Measurements from ENCODE around the gene AQR.
"Not testable (repeated sequence)": the region's sequence is repeated elsewhere in the genome, so short reads cannot be mapped to it uniquely, and the experiment has no call there.

AQR gene

GRCh38 chr15:34807241-34807640 is 162.3 kb downstream of the AQR start:
- not testable (repeated sequence) for H3K9me3 Mint-ChIP-seq; H3K4me3 Mint-ChIP-seq; H3K27ac Mint-ChIP-seq; H3K36me3 Mint-ChIP-seq (ENCODE audit: low read depth); H3K4me1 Mint-ChIP-seq (ENCODE audit: low read depth)
- H3K27me3 Mint-ChIP-seq (ENCODE audit: low read depth), result peaks cover 10% of the 10 kb centered on the region

- no peaks in the 10 kb centered on the region for H3K4me1 Mint-ChIP-seq (ENCODE audit: low read depth)
- H3K27ac Mint-ChIP-seq, result no peak overlapping the region
- no peak overlapping the region for H3K4me3 Mint-ChIP-seq
- no peaks in the 10 kb centered on the region for H3K9me3 Mint-ChIP-seq
- no peaks in the 10 kb centered on the region for H3K36me3 Mint-ChIP-seq (ENCODE audit: low read depth)
- peaks cover 7% of the 10 kb centered on the region for H3K27me3 Mint-ChIP-seq (ENCODE audit: low read depth)
These were observed 164.8 kb downstream of the AQR start for GRCh38 chr15:34804776-34805175.

GRCh38 chr15:34804113-34804512 is 165.4 kb downstream of the AQR start:
- no peak overlapping the region for H3K27ac Mint-ChIP-seq
- H3K27me3 Mint-ChIP-seq (ENCODE audit: low read depth), result peaks cover 8% of the 10 kb centered on the region
- no peaks in the 10 kb centered on the region for H3K36me3 Mint-ChIP-seq (ENCODE audit: low read depth)
- no peaks in the 10 kb centered on the region for H3K9me3 Mint-ChIP-seq
- H3K4me3 Mint-ChIP-seq, result no peak overlapping the region
- H3K4me1 Mint-ChIP-seq (ENCODE audit: low read depth), result no peaks in the 10 kb centered on the region

- peaks cover 8% of the 10 kb centered on the region for H3K27me3 Mint-ChIP-seq (ENCODE audit: low read depth)
These were observed 166.5 kb downstream of the AQR start for GRCh38 chr15:34802803-34803750.

GRCh38 chr15:34802371-34802770 is 167.2 kb downstream of the AQR start:
- Mint-ChIP-seq H3K27ac (no peak overlapping the region), H3K9me3 (no peaks in the 10 kb centered on the region), H3K36me3 (ENCODE audit: low read depth) (no peaks in the 10 kb centered on the region), H3K4me1 (ENCODE audit: low read depth) (no peaks in the 10 kb centered on the region), H3K4me3 (no peak overlapping the region), H3K27me3 (ENCODE audit: low read depth) (peaks cover 11% of the 10 kb centered on the region)

More at GRCh38 chr15:34802803-34803750, 166.5 kb downstream of the AQR start:
- Mint-ChIP-seq H3K27ac (no peak overlapping the region), H3K4me3 (no peak overlapping the region), H3K4me1 (ENCODE audit: low read depth) (no peaks in the 10 kb centered on the region), H3K9me3 (no peaks in the 10 kb centered on the region), H3K36me3 (ENCODE audit: low read depth) (no peaks in the 10 kb centered on the region)
